Prostate gland (tissue), 2 donors: ENCODE data around the gene RSPH4A.

ENCODE experiments used
- POLR2A ChIP-seq: fragments of 450-650 bp; IDR thresholded peaks from one replicate; pipeline ENCODE4 v1.6.1; 2016; ENCODE audit warnings: antibody characterized with exemption, mild to moderate bottlenecking
- POLR2AphosphoS5 ChIP-seq: sonication (generic); formaldehyde crosslinking; IDR thresholded peaks from one replicate; pipeline ENCODE4 v1.6.1; 2017; ENCODE audit warnings: antibody characterized with exemption
- TF ChIP-seq, protein P1 (sequence below), 4 experiments: fragments of 200-600 bp in 2 of 4; fragments of 450-650 bp in 2 of 4; sonication (generic) in 2 of 4; IDR thresholded peaks; 1 replicate in 3 of 4; 2 replicates in 1 of 4; pipeline ENCODE4 v1.5.1; 2016 to 2019; ENCODE audit warnings: antibody characterized with exemption in 4 of 4, mild to moderate bottlenecking in 2 of 4, moderate library complexity in 2 of 4

DNA sequence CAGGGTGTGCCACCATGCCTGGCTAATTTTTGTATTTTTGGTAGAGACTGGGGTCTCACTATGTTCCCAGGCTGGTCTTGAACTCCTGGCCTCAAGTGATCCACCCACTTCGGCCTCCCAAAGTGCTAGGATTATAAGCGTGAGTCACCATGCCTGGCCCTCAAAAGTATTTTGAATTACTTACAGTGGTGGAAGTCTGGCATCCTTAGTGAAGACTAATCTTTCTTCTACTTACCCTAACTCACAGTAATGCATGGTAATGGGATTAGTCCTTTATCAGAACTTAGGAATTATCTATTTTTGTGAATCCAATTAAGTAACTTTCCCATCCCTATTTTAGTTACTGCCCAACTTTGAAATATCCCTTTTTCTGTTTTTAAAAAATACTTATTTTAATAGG lies 41.1 kb upstream of the RSPH4A start:
- TF ChIP-seq, protein P1, sequence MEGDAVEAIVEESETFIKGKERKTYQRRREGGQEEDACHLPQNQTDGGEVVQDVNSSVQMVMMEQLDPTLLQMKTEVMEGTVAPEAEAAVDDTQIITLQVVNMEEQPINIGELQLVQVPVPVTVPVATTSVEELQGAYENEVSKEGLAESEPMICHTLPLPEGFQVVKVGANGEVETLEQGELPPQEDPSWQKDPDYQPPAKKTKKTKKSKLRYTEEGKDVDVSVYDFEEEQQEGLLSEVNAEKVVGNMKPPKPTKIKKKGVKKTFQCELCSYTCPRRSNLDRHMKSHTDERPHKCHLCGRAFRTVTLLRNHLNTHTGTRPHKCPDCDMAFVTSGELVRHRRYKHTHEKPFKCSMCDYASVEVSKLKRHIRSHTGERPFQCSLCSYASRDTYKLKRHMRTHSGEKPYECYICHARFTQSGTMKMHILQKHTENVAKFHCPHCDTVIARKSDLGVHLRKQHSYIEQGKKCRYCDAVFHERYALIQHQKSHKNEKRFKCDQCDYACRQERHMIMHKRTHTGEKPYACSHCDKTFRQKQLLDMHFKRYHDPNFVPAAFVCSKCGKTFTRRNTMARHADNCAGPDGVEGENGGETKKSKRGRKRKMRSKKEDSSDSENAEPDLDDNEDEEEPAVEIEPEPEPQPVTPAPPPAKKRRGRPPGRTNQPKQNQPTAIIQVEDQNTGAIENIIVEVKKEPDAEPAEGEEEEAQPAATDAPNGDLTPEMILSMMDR (IDR thresholded peaks at IDR 0.05), result no peak
- TF ChIP-seq POLR2A (no peak), POLR2AphosphoS5 (no peak)
